SK-N-MC (cell line): Measurements from ENCODE around the gene ARL3.

Experiments
- EZH2 ChIP-seq: fragments of 200-600 bp; sonication (generic); IDR thresholded peaks from one replicate; pipeline ENCODE4 v1.6.1; 2017; ENCODE audit warnings: antibody characterized with exemption
- FOXP2 ChIP-seq: optimal IDR thresholded peaks from 2 replicates; pipeline ENCODE3; 2011; ENCODE audit warnings: mild to moderate bottlenecking, moderate library complexity; ENCODE audit not compliant: insufficient read depth; ENCODE audit errors: extremely low read length, control extremely low read depth
- POLR2AphosphoS5 ChIP-seq: IDR thresholded peaks from 2 replicates; pipeline ENCODE4 v1.6.1; 2012; ENCODE audit warnings: mild to moderate bottlenecking, low read depth, low read length, borderline replicate concordance

DNA sequence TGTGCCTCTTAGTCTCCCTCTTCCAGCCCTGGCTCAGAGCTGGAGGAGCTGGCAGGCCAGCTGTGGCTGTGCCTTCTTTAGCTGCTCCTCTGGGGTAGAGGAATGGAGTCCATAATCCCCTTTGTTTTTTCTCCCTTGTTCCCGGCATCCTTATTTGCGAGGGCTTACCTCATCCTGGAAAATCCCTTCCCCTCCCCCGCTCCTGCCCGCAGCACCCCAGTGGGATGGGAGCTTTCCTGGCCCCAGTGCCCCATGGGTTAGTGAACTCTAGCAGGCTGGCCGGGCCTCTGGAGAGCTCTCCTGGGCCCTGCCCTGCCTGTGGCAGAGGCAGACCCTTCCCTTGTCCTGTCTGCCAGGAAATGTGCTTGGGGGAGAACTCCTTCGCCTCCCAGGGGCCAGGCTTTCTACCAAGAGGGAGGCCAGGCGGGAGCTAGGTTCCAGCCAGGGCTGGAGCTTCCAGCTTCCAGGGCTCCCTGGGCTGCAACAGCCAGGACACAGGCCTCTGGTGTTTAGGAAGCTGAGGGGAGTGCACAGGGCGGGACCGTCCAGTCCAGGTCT lies 86.4 kb downstream of the ARL3 start:
- TF ChIP-seq POLR2AphosphoS5 (no peak), EZH2 (no peak), FOXP2 (no peak)
